Peyer's patch (tissue), 4 donors: ENCODE measurements around the gene SPIN1.

Experiments used
- CTCF ChIP-seq, 6 experiments: fragments of 450-650 bp in 4 of 6; fragments of 200-600 bp in 2 of 6; sonication (generic) in 1 of 6; IDR thresholded peaks; one replicate each; pipeline ENCODE4 v1.5.1; 2017 to 2019; ENCODE audit warnings: antibody characterized with exemption in 6 of 6, mild to moderate bottlenecking in 3 of 6, moderate library complexity in 1 of 6
- POLR2A ChIP-seq, 2 donors: fragments of 450-650 bp; IDR thresholded peaks; one replicate each; pipeline ENCODE4 v1.5.1; 2017; ENCODE audit warnings: antibody characterized with exemption in 2 of 2, mild to moderate bottlenecking in 2 of 2, moderate library complexity in 2 of 2

DNA sequence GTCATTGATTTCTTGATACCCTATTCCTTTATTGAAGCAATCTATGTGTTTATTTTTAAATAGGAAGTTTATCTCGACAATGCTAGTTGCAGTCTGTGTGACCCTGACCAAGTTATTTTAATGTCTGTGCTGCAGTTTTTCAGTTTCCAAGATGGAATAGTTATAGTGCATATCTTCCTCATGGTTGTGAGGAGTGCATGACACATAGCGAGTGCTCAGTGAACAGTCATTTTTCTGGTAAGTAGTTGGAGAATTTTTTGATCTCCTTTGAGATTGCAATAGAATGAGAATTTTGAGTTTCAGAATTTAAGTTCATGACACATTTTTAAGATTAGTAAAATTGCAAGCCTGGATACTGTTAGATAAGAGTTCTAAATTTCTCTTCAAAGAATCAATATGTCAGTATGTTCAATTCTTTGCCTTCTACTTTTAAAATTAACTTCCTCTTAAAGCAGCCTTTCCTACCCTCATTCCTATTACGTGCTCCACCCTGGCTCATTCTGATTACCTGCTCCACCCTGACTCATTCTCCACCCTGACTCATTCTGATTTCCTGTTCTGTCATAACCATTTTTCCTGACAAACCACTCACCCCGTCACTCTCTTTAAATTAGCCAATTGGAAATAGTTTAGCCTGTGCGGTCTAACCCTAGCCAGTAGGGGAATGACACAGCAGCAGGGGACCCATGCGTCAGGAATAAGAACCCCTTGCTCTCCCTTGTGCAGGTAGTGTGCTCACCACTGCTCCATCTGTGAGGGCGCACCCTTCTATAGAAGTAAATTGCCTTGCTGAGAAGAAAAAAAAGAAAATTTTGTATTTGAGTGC is 30.7 kb downstream of the SPIN1 start:
- TF ChIP-seq CTCF (IDR thresholded peaks at IDR 0.05) (no peak), POLR2A (IDR thresholded peaks at IDR 0.05) (no peak)
